Coronary artery (tissue), 2 donors: ENCODE measurements around the gene SLC35A2.

Source experiments
- DNase-seq: peaks from one replicate; pipeline ENCODE4 v3.0.0-alpha.2; 2017; ENCODE audit warnings: low spot score
- H3K27ac ChIP-seq, 2 donors: fragments of 200-600 bp; sonication (generic); one replicate each; pipeline ENCODE4 v1.5.1; 2016 to 2019
- H3K4me3 ChIP-seq: fragments of 200-600 bp; sonication (generic); 2 replicates; pipeline ENCODE4 v1.5.1; 2016; ENCODE audit warnings: mild to moderate bottlenecking, moderate library complexity
- TF ChIP-seq, protein P1 (sequence below): fragments of 200-600 bp; sonication (generic); IDR thresholded peaks from one replicate; pipeline ENCODE4 v1.5.1; 2019; ENCODE audit warnings: antibody characterized with exemption

The SLC35A2 gene

DNA sequence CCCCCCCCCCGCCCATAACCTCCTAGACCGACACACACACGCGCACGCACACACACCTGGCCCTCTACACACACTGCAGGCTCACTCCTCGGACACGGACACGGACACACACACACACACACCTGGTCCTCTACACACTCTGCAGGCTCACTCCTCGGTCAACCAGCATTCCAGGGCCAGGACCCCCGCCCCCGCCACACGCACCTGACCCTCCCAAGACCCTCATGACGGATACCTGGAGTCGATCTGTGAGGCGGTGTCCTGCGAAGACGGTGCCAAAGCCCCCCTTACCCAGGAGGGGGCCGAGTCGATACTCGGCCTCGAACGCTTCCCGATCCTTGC lies 6.8 kb upstream of the SLC35A2 start:
- TF ChIP-seq, protein P1, sequence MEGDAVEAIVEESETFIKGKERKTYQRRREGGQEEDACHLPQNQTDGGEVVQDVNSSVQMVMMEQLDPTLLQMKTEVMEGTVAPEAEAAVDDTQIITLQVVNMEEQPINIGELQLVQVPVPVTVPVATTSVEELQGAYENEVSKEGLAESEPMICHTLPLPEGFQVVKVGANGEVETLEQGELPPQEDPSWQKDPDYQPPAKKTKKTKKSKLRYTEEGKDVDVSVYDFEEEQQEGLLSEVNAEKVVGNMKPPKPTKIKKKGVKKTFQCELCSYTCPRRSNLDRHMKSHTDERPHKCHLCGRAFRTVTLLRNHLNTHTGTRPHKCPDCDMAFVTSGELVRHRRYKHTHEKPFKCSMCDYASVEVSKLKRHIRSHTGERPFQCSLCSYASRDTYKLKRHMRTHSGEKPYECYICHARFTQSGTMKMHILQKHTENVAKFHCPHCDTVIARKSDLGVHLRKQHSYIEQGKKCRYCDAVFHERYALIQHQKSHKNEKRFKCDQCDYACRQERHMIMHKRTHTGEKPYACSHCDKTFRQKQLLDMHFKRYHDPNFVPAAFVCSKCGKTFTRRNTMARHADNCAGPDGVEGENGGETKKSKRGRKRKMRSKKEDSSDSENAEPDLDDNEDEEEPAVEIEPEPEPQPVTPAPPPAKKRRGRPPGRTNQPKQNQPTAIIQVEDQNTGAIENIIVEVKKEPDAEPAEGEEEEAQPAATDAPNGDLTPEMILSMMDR, result no peak
- no peak for DNase-seq
- H3K4me3 ChIP-seq, result peak overlapping the region; percentile 76
- peak overlapping the region; percentile 83 to 92 for H3K27ac ChIP-seq

DNA sequence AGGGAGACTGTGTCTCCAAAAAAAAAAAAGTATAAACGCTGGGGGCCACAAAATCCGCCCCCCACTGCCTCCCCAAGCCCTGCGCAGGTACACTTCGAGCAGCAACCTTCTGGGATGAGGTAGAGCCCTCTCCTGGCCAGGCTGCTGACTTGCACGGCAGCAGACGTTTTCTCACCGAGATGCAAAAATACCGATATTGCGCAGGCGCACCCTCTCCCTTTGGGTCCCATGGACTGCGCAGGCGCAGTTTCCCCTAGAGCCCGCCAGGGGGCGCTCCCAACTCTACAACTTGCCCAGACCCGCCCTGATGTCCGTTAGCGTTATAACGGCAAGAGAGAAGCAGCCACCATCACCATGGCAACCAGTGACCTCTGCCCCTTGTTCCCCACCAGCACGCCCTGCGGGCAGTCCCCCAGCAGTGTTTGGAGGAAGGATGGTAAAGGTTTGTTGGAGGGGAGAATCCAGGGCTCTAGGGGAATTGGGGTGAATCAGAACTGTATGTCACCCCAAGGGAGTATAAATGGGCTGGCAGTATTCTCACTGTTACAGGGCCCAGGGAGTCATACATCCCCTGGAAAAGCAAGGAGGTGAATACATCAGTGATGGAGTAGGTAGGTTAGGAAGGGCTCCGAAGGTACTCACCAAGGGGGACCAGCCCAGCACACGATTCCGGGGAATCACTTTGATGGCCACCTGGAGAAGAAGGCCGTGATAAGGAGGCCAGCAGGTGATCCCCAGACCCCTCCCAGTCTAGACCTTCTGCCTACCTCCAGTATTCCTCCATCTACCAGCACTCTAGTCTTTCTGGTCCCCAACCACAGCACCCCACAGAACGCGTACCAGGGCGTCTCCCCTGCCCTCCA lies 5.9 kb upstream of the SLC35A2 start:
- TF ChIP-seq, protein P1, result peak; percentile 72
- H3K27ac ChIP-seq, result peak overlapping the region; percentile 83 to 92
- DNase-seq, result peak; percentile 93
- peak overlapping the region; percentile 76 for H3K4me3 ChIP-seq

DNA sequence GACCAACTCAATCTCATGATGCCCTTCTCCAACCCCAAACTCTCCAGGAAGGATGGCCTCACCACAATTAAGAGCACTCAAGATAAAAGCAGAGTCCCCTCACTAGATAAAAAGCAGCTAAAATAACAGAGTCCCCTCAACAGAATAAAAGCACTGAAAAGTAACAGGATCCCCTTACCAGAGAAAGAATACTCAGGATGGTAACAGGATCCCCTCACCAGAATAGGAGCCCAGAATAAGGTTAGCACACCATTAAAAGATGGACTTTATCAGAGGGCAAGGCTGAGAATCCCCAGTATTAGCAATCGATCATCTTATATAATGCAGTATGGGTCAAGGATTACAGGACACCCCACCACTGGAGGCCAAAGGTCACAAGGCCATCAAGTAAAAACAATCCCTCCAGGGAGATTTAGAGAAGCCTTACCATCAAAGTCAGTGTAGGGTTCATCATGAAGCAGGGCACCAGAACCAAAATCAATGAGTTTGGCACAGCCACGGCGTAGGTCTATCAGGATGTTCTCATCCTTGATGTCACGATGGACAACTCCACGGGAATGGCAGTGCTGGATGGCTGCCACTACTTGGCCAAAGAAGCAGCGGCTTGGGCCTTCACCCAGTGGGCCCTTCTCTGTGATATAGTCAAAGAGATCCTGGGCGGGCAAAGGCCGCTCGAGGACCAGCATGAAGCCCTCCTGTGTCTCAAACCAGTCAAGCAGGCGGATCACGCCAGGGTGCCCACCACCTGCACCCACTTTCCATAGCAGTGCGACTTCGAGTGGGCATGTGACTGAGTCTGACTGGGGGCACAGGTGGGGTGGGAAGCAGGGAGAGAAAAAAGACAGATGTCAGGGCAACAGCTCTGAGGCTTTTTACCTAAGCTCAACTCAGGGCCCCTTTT lies 3.4 kb upstream of the SLC35A2 start:
- H3K27ac ChIP-seq, result no peak overlapping the region
- TF ChIP-seq, protein P1, result no peak
- no peak for DNase-seq
- no peak overlapping the region for H3K4me3 ChIP-seq

DNA sequence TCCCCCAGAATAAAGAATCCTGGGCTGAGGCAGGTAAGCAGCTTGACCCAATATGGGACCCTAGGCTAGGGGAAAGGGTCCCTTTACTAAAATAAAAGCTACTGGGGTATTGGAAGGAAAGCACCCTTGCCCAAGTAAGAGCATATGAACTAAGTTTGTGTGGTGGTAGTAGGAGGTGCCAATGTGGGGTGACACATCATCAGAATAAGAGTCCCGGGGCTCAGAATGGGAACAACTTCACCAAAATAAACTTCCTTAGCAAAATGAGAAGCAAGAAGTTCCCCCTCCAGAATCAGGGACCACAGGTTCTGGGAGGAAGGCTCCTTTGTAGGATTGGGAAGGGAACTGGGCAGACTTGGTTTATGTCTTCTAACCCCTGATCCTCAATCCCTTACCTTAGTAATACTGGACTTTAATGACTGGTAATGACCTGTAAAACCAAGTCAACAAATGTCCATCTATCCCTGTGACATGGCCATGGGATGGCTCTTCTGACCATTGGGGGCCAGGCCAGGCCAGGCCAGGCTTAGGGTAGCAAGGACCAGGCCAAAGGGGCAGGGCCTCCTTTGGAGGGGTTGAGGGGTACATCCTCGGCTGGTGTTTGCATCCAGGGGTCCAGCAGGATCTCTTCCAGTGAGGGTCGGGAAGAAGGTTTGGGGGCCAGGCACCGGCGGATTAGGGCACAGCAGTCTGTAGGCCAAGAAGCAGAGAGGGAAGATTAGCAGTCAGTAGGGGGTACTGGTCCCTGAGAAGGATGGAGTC lies 2.3 kb upstream of the SLC35A2 start:
- TF ChIP-seq, protein P1, result no peak
- no peak for DNase-seq
- Histone ChIP-seq H3K27ac (no peak overlapping the region), H3K4me3 (no peak overlapping the region)

DNA sequence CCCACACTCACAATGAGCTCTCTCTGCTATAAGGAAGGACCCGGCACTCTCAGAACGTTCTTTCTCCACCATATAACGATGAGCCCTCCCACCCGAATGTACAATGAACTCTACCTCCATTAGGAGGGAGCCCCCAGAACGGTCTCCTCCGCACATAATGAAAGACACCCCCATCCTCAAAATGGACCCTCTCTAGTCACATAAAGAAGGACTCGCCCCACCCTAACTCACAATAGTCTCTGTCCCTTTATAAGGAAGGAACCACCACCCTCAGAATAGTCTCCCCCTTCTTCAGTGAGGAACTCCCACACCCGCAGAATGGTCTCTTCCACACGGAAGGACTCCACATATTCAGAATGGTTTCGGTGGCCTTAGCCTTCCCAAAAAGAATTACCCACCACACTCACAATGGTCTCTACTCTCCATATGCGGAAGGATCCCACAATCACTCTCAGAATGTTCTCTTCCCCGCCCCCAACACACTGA lies 477 bp downstream of the SLC35A2 start:
- Histone ChIP-seq H3K4me3 (peak overlapping the region; percentile 81), H3K27ac (peak overlapping the region in 1 of 2 donors; percentile 81)
- DNase-seq, result no peak
- TF ChIP-seq, protein P1, result no peak

DNA sequence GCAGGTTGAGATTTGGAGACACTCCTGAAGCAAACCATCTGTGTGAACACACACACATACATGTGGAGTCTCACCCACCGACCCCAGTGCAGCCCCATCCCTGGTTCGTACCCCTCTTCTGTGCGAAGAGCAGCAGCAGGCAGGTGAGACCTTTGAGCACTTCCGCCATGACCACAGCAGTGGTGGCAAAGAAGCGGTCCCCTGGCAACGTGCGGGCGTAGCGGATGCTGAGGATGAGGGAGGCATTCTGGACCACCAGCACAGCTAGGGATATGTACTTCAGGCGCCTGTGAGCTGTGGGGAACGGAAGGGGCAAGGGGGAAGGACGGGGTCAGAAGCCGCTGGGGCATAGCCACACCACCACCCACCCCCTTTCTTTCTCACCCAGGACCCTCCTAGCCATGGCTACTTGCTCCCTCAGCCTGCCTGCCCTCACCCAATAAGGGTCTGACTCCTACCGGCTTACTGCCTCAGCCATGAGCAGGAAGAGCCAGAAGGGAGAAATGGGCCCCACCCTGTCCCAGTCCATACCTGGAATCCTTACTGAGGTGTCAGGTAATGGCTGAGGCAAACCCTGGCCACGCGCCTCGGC lies 1.6 kb downstream of the SLC35A2 start:
- TF ChIP-seq, protein P1, result no peak
- Histone ChIP-seq H3K27ac (no peak overlapping the region), H3K4me3 (no peak overlapping the region)
- no peak for DNase-seq
